Lower leg skin (tissue), 3 donors: ENCODE data around the gene HYLS1.

Experiments
- CTCF ChIP-seq, 3 donors: fragments of 450-650 bp; IDR thresholded peaks; one replicate each; pipeline ENCODE4 v1.5.1; 2016; ENCODE audit warnings: antibody characterized with exemption in 3 of 3, mild to moderate bottlenecking in 3 of 3, moderate library complexity in 2 of 3
- POLR2A ChIP-seq, 2 donors: fragments of 450-650 bp; IDR thresholded peaks; one replicate each; pipeline ENCODE4 v1.6.1; 2016 to 2017; ENCODE audit warnings: antibody characterized with exemption in 2 of 2, mild to moderate bottlenecking in 1 of 2, moderate library complexity in 1 of 2

GRCh38 chr11:125901872-125902271, 14.4 kb downstream of the HYLS1 start:
- no peak for TF ChIP-seq CTCF (IDR thresholded peaks at IDR 0.05)
- TF ChIP-seq POLR2A (IDR thresholded peaks at IDR 0.05) = no peak
